ENCODE results near the gene ATF4.

The ATF4 gene

DNA sequence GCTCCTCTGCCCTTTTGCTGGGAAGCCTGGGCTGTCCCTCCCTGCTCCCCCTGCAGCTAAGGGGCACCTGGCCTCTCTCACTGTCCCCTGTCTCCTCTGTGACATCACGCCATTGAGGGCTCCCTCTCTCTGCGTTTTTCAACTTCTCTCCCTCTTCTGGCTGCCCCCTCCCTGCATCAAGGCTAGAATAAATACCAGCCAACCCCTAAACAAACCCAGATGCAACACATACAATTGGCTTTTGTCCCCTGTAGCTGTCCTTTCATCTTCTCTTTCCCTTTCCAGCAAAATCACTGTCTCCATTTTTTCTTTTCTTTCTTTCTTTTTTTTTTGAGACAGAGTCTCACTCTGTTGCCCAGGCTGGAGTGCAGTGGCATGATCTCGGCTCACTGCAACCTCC is 21.6 kb upstream of the ATF4 start:
- CTCF ChIA-PET, result interaction anchor here (4.7 to 11.5 kb wide), 2 partner anchors 14 to 31 kb away, joined by 82 to 166 read pairs; partner anchors contain the start of gene RPS19BP1
- TF ChIP-seq, protein P1, sequence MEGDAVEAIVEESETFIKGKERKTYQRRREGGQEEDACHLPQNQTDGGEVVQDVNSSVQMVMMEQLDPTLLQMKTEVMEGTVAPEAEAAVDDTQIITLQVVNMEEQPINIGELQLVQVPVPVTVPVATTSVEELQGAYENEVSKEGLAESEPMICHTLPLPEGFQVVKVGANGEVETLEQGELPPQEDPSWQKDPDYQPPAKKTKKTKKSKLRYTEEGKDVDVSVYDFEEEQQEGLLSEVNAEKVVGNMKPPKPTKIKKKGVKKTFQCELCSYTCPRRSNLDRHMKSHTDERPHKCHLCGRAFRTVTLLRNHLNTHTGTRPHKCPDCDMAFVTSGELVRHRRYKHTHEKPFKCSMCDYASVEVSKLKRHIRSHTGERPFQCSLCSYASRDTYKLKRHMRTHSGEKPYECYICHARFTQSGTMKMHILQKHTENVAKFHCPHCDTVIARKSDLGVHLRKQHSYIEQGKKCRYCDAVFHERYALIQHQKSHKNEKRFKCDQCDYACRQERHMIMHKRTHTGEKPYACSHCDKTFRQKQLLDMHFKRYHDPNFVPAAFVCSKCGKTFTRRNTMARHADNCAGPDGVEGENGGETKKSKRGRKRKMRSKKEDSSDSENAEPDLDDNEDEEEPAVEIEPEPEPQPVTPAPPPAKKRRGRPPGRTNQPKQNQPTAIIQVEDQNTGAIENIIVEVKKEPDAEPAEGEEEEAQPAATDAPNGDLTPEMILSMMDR (IDR thresholded peaks at IDR 0.05; ENCODE audit: control extremely low read depth, extremely low read depth, low read depth, missing control alignments), result no peak
- DNase-seq (ENCODE audit: extremely low spot score), result no peak

DNA sequence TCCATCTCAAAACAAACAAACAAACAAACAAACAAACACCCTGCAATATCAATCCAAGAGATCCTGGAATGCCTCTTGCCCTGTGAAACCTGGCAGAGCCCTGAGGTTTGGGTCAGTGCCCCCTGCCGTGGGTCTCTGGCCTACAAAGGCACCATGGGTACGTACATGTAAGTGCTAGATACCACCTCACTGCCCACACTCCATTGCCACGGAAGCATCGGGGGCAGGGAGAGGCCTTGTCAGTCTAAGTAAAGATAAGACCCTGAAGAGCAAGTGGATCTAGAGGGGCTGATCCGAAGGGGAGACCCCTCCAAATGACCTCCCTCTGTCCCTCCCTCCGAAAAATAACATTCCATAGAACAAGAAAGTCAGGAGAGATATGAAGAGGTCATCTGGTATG is 20.3 kb upstream of the ATF4 start:
- ChIA-PET CTCF (interaction anchor here (1.2 to 7.0 kb wide), 4 partner anchors 10 to 42 kb away, joined by 3 to 82 read pairs (median 36); partner anchors contain the start of gene RPS19BP1), POLR2A (no interaction called here)
- no peak for DNase-seq (ENCODE audit: extremely low spot score)
- TF ChIP-seq, protein P1 (IDR thresholded peaks at IDR 0.05; ENCODE audit: control extremely low read depth, extremely low read depth, low read depth, missing control alignments), result no peak

More for the DNA sequence above, 21.6 kb upstream of the ATF4 start:
- POLR2A ChIA-PET, result no interaction called here

DNA sequence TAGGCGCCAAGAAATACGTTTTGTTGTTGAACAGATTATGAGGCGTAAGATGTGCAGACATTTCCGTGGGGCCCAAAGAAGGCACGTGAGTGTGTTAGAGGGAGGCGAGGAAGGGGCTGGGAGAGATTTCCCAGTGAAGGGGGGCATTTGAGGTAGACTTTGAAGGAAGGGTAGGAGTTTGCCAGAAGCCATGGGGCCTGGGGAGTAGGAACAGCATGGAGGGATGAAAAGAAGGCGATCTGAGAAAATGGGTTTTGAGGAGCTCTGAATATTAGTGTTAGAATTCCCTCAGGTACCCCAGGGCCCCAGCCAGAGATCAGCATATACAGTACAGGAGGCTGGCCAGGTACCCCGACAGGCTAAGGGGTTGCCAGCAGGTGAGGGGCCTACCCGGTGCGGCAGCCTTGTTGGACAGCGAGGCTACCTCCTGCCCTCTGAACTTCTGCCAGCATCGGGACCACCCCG is 18.7 kb upstream of the ATF4 start:
- DNase-seq (ENCODE audit: extremely low spot score), result no peak
- TF ChIP-seq, protein P1 (IDR thresholded peaks at IDR 0.05; ENCODE audit: control extremely low read depth, extremely low read depth, low read depth, missing control alignments), result no peak
- ChIA-PET CTCF (interaction anchor here (0.6 to 7.0 kb wide), 12 partner anchors 8 to 523 kb away, joined by 3 to 67 read pairs (median 4); partner anchors contain the start of genes ATF4 and RPL3), POLR2A (interaction anchor here (0.6 to 2.4 kb wide), 5 partner anchors 19 to 185 kb away, joined by 3 to 16 read pairs (median 4); partner anchors contain the start of genes ATF4 and RPL3)

DNA sequence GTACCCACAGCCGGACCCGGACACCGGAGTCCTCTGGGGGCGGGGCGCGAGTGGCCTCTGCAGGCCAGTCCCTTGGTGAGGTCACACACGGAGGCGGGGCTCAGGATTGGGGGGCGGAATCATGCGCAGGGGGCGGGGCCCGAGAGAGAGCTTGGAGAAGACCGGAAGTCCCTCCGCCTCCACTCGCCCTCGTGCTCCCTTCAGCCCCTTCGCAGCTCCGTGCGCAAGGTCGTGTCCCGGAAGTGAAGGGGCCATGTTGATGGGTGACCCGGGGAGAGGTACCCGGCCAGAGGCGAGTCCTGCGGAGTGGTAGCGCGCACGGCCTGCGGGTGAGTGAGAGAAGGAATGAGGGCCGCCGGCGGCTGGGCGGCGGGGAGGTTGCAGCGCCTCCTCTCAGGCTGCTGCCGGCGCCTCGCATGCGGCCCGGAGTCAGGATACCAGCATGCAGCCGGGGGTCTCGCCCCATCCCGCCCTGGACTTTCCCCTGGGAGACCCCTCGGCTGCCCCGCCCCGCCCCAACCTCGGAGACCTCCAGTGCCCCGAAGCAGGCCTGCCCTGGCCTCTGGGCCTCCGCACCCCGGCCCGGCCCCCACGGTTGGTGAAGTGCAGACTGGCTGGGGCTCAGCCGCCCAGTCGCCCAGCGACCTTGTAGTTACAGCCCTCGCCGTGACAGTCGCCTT is 18.1 kb upstream of the ATF4 start, which contains the start of gene MIEF1:
Gene MIEF1 (plus strand): TSS at position 182 of the 680 bp plus-strand sequence. CDS start 9,005 bp downstream, outside the sequence.
- CTCF ChIA-PET, result interaction anchor here (0.6 to 7.0 kb wide), 9 partner anchors 8 to 522 kb away, joined by 3 to 67 read pairs (median 5); partner anchors contain the start of genes ATF4 and RPL3
- POLR2A ChIA-PET, result interaction anchor here (0.6 to 2.4 kb wide), 6 partner anchors 18 to 610 kb away, joined by 3 to 16 read pairs (median 4); partner anchors contain the start of genes ATF4 and RPL3
- DNase-seq (ENCODE audit: extremely low spot score), result peak; percentile 98
- TF ChIP-seq, protein P1 (IDR thresholded peaks at IDR 0.05; ENCODE audit: control extremely low read depth, extremely low read depth, low read depth, missing control alignments), result no peak

DNA sequence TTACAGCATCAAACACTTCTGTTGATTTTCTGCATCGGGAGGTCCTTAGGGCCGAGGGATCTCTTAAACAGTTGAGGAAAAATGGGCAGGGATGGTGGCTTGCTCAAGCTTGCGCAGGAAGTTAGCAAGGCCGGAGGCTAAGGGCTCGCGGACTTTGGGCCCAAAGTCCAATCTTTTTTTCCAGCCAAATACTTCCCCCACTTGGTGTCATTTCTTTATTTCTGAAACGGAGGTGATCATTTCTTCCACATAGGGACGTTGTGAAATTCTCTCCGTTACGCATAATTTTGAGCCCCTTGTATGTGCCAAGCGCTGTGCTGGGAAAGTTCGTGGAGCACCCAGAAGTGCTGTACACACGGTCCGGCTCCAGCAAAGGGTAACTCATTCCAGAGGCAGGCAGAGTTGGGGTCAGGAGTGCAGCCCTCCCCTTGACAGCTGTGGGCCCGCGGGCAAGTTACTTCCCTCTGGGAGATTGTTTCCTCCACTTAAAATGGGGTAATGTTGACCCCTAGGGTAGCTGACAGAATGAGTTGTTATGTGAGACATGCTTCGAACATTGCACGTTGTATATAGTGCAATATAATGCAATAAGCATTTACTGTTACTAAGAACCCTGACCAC is 17.5 kb upstream of the ATF4 start:
- POLR2A ChIA-PET, result interaction anchor here (0.6 to 2.4 kb wide), 3 partner anchors 17 to 609 kb away, joined by 3 to 16 read pairs (median 7); partner anchors contain the start of genes ATF4 and RPL3
- TF ChIP-seq, protein P1 (IDR thresholded peaks at IDR 0.05; ENCODE audit: control extremely low read depth, extremely low read depth, low read depth, missing control alignments), result no peak
- CTCF ChIA-PET, result interaction anchor here (1.2 to 7.0 kb wide), 5 partner anchors 12 to 521 kb away, joined by 3 to 67 read pairs (median 7); partner anchors contain the start of genes ATF4 and RPL3
- no peak for DNase-seq (ENCODE audit: extremely low spot score)

DNA sequence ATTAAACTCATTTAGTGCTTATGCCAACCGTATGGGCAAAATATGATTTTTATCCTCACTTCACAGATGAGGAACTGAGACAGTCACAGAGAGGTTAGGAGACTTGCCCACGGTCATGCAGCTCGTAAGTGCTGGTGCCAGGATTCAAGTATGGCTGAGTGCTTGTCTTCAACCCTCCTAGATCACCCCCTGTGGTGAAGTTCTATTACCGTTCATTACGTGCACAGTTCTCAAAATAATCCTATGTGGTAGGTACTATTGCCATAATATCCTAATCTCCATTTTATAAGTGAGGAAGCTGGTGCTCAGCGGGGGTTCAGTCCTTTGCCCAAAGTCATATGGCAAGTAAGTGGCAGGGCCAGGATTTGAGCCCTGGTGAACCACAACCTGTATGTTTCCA is 16.7 kb upstream of the ATF4 start:
- POLR2A ChIA-PET, result interaction anchor here (2.4 kb wide), 1 partner anchor 17 kb away, joined by 16 read pairs; the partner anchor contains the start of gene ATF4
- CTCF ChIA-PET, result interaction anchor here (1.2 to 7.0 kb wide), 4 partner anchors 11 to 25 kb away, joined by 5 to 67 read pairs (median 8); partner anchors contain the start of gene ATF4

More for the DNA sequence above, 16.7 kb upstream of the ATF4 start:
- DNase-seq (ENCODE audit: extremely low spot score), result no peak
- TF ChIP-seq, protein P1 (IDR thresholded peaks at IDR 0.05; ENCODE audit: control extremely low read depth, extremely low read depth, low read depth, missing control alignments), result no peak
